ENCODE results near the gene SERHL2.
"Not testable (repeated sequence)": the region's sequence is repeated elsewhere in the genome, so short reads cannot be mapped to it uniquely, and the experiment has no call there.

SERHL2 gene

GRCh38 chr22:42536166-42536565 is 17.6 kb upstream of the SERHL2 start:
- DNase-seq = no peak

GRCh38 chr22:42536634-42537033 is 17.1 kb upstream of the SERHL2 start:
- DNase-seq = not testable (repeated sequence)

DNA sequence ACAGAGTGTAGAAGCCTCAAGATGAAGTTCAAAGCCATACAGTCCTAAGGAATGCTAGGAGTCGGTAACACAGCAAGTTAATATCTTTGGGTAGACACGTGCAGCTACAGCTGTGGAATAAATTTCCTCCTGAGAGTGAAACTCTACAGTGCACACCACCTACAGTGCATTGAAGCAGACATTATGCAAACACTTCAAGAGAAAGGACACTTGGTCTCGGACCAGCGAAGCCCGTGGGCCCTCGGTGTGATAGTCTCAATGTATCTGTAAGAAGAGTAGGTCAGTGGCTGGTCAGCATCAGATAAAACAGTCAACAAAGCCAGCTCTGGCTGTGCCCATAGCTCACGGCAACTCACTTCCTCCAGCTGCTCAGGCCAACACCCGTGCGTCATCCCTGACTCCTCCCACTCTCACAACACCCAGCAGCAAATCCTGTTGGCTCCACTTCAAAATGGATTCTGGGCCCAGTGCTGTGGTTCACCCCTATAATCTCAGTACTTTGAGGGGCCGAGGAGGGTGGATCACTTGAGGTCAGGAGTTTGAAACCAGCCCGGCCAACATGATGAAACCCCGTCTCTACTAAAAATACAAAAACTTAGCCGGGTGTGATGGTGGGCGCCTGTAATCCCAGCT is 16.4 kb upstream of the SERHL2 start:
- not testable (repeated sequence) for DNase-seq

GRCh38 chr22:42539236-42539771 is 14.5 kb upstream of the SERHL2 start:
- not testable (repeated sequence) for DNase-seq

DNA sequence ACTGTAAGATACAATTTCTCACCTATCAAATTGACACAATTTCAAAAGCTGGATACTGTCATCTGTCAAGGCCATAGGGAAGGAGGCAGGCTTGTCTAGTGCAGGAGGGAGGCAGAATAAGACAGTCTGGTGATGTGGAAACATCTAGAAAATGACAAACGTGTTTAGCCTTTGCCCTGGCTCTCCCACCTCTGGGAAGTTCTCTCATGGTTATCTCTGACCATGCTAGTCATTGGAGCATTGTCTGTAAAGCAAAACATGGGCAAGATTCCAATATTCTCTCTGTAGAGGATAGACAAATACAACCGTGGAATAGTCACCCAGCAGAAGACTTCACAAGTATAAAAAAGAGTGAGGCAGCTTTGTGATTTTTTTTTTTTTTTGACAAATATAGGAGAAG is 9.1 kb upstream of the SERHL2 start:
- DNase-seq = no peak

- DNase-seq = no peak
Measured at GRCh38 chr22:42547562-42547961, 6.2 kb upstream of the SERHL2 start.

DNA sequence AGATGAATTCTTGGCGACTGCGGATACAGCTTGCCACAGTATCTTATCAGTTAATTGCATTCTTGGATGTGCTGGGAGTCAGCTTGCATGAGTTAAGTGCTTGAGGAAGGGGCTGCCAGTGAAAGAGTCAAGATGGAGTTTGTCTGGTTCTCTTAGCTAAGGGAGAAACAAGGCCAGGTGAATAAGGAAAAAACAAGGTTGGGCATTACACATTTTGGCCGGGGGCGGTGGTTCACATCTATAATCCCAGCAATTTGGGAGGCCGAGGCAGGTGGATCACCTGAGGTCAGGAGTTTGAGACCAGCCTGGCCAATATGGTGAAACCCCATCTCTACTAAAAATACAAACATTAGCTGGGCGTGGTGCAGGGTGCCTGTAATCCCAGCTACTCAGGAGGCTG is 5.6 kb upstream of the SERHL2 start:
- DNase-seq = not testable (repeated sequence)

- no peak for DNase-seq
Measured at GRCh38 chr22:42548597-42549330, 5.0 kb upstream of the SERHL2 start.

DNA sequence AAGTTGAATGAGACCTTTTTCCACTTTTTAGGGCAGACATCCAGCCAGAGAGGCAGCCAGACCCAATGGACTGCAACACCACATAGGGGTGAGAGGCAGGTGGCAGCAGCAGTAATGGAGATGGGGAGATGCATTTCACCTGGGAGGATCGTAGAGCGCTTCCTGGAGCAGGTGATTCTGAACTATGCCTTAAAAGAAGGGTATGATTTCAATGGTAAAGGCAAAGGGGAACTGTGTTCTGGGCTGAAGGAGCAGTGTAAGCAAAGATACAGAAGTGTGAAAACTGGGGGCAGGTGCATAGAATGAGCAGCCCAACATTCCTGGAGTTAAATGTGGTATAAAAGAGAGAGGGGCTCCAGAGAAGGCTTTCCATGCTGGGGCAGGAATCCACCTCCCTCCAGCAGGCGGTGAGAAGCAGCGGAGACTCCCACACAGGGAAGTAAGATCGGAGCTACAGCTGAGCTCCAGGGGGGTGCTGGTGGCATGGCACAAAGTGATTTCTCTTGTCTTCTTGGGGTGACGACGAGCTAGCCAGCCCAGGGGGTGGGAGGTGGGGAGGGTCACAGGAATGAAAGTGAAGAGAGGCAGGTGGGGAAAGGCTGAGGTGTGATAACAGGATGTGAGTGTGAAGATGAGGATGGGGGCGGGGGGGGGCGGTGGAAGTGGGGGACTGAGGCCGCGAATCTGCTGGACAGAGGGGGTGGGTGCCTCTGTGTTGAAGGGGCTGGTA is 4.3 kb upstream of the SERHL2 start:
- DNase-seq = no peak

GRCh38 chr22:42552294-42552647 is 1.5 kb upstream of the SERHL2 start:
- DNase-seq = not testable (repeated sequence)

GRCh38 chr22:42560381-42560780 is 6.6 kb downstream of the SERHL2 start:
- no peak for DNase-seq

DNA sequence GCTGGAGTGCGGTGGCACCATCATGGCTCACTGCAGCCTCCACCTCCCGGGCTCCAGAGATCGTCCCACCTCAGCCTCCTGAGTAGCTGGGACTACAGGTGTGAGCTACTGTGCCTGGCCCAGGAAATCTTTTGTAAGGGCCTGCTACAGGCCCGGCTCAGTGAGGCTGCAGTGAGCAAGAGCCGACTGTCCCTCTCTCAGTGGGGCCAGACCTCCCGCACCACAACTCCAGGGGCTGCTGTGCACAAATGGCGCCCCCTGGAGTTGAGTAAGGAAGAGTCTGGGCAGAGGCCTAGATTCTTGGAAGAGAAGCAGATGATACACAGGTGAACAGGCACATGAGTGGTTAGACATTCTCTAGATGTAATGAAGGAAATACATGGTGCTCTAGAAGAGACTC is 7.0 kb downstream of the SERHL2 start:
- no peak for DNase-seq

DNA sequence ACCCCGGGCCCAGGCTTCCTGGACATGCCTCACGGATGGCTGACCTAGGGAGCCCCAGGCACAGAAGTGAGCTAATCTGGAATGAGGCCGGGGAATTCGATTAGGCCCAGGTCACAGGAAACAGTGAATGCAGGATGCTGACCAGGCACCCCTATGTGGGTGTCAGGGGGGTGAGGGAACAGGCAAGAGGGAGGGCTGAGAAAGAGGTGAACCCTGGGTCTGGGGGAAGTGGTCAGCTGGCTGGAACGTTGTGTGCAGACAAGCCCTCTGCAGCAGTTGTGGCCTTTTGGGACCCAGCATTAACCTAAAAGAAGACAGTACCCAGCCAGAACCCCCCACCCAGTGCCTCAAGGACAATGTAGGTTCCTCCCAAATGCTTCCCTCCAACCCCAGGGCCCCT is 8.1 kb downstream of the SERHL2 start:
- no peak for DNase-seq

DNA sequence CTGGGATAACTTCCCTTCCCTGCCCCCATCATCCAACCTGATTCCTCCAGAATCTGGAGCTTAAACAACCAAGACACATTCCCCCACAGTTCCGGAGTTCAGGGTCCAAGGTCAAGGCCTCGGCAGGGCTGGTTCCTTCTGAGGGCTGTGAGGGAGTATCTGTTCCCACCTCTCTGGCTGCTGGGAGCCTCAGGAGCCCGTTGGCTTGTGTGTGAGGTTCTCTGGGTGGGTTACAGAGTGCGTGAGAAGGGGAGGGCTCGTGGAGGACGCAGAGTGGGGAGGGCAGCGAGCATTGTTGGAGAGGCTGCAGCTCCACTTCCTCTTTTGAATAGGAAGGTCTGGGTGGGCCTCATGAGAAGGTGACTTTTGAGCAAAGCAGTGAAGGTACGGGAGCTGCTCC is 8.5 kb downstream of the SERHL2 start:
- no peak for DNase-seq

DNA sequence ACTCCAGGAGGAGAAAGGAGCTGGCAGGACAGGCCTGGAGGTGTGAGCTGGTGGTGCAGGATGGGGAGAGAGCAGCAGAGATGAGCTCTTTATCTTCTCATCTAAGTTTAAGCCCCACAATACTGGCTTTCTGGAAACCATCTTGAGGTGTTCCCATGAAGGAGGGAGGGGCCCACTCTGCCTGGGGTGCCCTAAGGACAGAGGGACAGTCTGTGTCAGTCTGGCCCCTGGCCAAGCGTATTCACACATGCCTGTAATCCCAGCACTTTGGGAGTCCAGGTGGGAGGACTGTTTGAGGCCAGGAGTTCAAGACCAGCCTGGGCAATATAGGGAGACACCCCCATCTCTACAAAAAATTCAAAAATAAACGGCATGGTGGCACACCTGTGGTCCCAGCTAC is 8.9 kb downstream of the SERHL2 start:
- no peak for DNase-seq

GRCh38 chr22:42563943-42564342 is 10.2 kb downstream of the SERHL2 start:
- not testable (repeated sequence) for DNase-seq

- DNase-seq = no peak
Measured at GRCh38 chr22:42564699-42565098, 10.9 kb downstream of the SERHL2 start.

DNA sequence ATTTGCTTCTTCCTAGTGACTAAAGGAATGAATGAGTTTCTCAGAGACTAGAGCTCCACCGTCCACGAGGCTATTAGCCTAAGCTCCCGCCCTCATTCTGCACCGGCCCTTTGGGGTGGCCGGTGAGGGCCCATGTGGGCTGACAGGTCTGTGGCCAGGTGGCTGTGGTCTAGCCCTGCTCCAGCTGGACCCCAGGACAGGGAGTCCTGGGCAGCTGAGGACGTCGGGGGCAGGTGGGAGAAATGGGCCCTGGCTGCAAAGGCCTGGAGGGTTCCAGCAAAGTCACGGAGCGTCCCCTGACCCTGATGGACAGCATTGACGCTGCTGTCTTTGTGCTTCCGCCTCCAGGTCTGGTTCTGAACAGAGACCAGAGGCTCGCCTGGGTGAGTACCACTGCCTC is 12.2 kb downstream of the SERHL2 start:
- DNase-seq = no peak

GRCh38 chr22:42567950-42568349 is 14.2 kb downstream of the SERHL2 start:
- not testable (repeated sequence) for DNase-seq

DNA sequence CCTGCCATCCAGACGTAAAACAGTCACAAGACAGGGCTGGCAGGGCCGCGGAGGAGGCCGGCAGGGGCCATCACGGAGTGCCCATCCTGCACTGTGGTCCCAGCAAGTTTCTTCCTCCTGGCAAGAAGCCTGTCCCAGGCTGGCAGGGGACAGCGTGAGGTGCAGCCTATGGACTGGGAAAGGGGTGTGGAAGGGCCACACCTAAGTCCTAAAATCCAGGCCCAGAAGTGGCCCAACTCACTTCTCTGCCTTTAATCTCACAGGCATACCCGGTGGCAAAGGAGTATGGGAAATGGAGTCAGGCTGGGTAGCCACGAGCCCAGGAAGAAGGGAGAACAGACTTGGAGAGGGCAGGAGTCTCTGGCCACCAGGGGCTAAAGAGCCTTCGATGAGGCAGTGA is 16.8 kb downstream of the SERHL2 start:
- DNase-seq = not testable (repeated sequence)

DNA sequence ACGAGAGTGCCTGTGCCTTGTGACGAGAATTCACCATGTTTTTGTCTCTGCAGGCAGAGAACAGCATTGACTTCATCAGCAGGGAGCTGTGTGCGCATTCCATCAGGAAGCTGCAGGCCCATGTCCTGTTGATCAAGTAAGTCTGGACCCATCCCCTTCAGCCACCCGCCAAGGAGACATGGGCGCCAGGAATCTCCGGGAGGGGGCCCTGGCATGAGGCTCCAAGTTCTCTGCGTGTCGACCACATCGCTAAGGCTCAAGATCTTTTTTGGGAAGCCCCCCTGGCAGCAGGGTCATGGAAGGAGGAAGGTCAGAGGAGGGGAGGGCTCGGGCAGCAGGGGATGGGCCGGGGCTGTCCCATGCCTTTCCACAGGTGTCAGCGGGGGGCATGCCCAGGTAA is 17.3 kb downstream of the SERHL2 start:
- DNase-seq = not testable (repeated sequence)

DNA sequence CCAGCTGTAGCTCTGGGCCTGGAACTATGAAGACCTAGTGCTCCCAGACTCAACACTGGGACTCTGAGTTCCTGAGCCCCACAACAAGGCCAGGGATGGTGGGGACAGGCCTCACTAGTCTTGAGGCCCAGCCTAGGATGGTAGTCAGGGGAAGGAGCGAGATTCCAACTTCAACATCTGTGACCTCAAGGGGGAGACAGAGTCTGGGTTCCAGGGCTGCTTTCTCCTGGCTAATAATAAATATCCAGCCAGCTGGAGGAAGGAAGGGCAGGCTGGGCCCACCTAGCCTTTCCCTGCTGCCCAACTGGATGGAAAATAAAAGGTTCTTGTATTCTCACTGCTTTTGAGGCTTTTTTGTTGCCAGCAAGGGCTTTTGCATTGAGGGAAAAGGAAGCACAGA is 20.3 kb downstream of the SERHL2 start:
- not testable (repeated sequence) for DNase-seq

DNA sequence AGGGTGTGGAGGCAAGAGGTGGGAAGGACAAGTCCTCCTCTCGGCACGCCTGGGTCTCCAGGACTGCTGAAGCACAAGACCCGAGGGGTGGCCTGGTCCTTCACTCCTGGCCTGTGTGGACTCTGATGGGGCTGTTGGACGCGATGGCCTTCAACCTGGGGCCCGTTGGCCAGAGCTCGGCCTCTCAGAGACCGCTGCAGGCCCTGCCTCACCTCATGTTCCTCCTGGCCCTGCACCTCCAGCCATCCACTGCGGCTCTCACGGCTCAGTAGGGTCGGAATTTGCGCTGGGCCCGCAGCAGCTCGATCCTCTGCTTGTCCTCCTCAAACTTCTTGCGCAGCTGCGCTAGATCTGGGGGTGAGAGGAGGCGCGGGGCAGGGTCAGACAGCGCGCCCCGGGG is 20.7 kb downstream of the SERHL2 start:
- DNase-seq = not testable (repeated sequence)
